GM20000 (cell line): Measurements from ENCODE around the gene RELCH.

ENCODE experiments used
- DNase-seq: peaks from one replicate; pipeline ENCODE4 v3.0.0; 2012; ENCODE audit warnings: low spot score
- CTCF ChIP-seq: IDR thresholded peaks from 2 replicates; pipeline ENCODE4 v1.5.1; 2012; ENCODE audit warnings: mild to moderate bottlenecking, control low read depth; ENCODE audit errors: extremely low read depth, missing control alignments

The RELCH gene

GRCh38 chr18:62339106-62339988 is 152.3 kb downstream of the RELCH start:
- no peak for DNase-seq
- no peak for TF ChIP-seq CTCF

GRCh38 chr18:62340996-62341395 is 153.9 kb downstream of the RELCH start:
- no peak for DNase-seq
- TF ChIP-seq CTCF = no peak

GRCh38 chr18:62341473-62341872 is 154.4 kb downstream of the RELCH start:
- TF ChIP-seq CTCF = no peak
- no peak for DNase-seq

- DNase-seq = no peak
Observed at GRCh38 chr18:62342884-62343283, 155.8 kb downstream of the RELCH start.

GRCh38 chr18:62343316-62343715 is 156.3 kb downstream of the RELCH start:
- TF ChIP-seq CTCF = no peak
- DNase-seq = no peak

More at GRCh38 chr18:62342884-62343283, 155.8 kb downstream of the RELCH start:
- no peak for TF ChIP-seq CTCF

- DNase-seq = no peak
- TF ChIP-seq CTCF = no peak
Observed at GRCh38 chr18:62345909-62346308, 158.9 kb downstream of the RELCH start.

GRCh38 chr18:62346333-62347088 is 159.5 kb downstream of the RELCH start:
- no peak for TF ChIP-seq CTCF
- DNase-seq = no peak
